ENCODE data around the gene FGGY. TPM values are rescaled to one million over a fixed set of nuclear protein-coding genes. Genes with fewer than 3 reads are reported as not detected.
"Not testable (repeated sequence)": the region's sequence is repeated elsewhere in the genome, so short reads cannot be mapped to it uniquely, and the experiment has no call there.

Gene FGGY
- total RNA-seq, 2 donors from 2014 or later = 16.0 to 21.8 TPM

GRCh38 chr1:59569198-59569597, 272.3 kb downstream of the FGGY start:
- no peak for TF ChIP-seq CTCF (IDR thresholded peaks at IDR 0.05)

DNA sequence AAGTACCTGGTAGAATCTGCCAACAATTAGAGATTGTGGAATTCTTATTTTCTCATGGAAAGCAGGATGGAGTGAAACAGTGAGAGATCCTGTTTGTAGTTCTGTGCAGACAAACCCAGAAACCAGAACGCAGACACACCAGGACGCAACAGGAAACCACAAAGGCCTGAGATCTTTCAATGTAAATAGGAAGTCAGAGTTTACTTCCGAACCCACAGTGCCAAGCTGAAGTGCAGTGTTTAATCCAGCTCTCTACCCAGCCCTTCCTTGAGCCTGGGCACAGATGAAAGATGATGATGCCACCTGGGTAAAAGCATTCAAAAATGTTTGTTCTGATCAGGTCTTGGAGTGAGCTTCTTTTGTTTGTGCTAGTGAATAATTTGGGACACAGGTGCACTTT, 273.6 kb downstream of the FGGY start:
- Histone ChIP-seq H3K36me3 (no peaks in the 10 kb centered on the region), H3K4me1 (no peaks in the 10 kb centered on the region), H3K4me3 (no peak overlapping the region), H3K9me3 (no peaks in the 10 kb centered on the region), H3K27me3 (no peaks in the 10 kb centered on the region), H3K27ac (no peak overlapping the region)
- no peak for DNase-seq (ENCODE audit: low spot score)
- TF ChIP-seq CTCF (IDR thresholded peaks at IDR 0.05) = no peak

More at GRCh38 chr1:59569198-59569597, 272.3 kb downstream of the FGGY start:
- Histone ChIP-seq H3K4me3 (no peak overlapping the region), H3K27me3 (no peaks in the 10 kb centered on the region), H3K27ac (no peak overlapping the region), H3K4me1 (no peaks in the 10 kb centered on the region), H3K9me3 (no peaks in the 10 kb centered on the region), H3K36me3 (no peaks in the 10 kb centered on the region)
- DNase-seq (ENCODE audit: low spot score) = no peak

- DNase-seq (ENCODE audit: low spot score) = no peak
- no peaks in the 10 kb centered on the region for H3K36me3 ChIP-seq
These were observed 277.2 kb downstream of the FGGY start for GRCh38 chr1:59574085-59574484.

GRCh38 chr1:59577774-59578173, 280.9 kb downstream of the FGGY start:
- Histone ChIP-seq H3K27ac (no peak overlapping the region), H3K4me3 (no peak overlapping the region), H3K36me3 (no peaks in the 10 kb centered on the region), H3K27me3 (no peaks in the 10 kb centered on the region), H3K9me3 (no peaks in the 10 kb centered on the region), H3K4me1 (no peaks in the 10 kb centered on the region)
- no peak for TF ChIP-seq CTCF (IDR thresholded peaks at IDR 0.05)
- DNase-seq (ENCODE audit: low spot score) = no peak

More at GRCh38 chr1:59574085-59574484, 277.2 kb downstream of the FGGY start:
- Histone ChIP-seq H3K9me3 (no peaks in the 10 kb centered on the region), H3K4me1 (no peaks in the 10 kb centered on the region), H3K27ac (no peak overlapping the region), H3K4me3 (no peak overlapping the region), H3K27me3 (no peaks in the 10 kb centered on the region)
- TF ChIP-seq CTCF (IDR thresholded peaks at IDR 0.05) = no peak

DNA sequence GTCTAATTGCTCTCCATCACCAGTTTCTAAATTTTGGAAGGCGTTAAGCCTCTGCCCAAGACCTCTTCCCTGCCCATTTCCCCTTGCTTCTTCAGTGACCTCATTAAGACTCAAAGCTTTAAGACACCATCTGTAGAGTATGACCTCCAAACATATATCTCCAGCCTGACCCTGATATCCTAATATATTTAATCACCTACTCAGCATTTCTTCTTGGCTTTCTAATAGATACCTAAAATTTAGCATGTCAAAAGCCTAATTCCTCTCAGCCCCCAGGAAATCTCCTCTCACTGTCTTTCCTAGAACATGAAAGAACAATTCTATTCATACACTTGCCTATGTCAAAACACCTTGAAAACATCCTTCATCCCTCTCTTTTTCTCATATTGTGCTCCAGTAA, 282.3 kb downstream of the FGGY start:
- DNase-seq (ENCODE audit: low spot score) = no peak
- no peak for TF ChIP-seq CTCF (IDR thresholded peaks at IDR 0.05)
- no peak overlapping the region for H3K4me3 ChIP-seq

DNA sequence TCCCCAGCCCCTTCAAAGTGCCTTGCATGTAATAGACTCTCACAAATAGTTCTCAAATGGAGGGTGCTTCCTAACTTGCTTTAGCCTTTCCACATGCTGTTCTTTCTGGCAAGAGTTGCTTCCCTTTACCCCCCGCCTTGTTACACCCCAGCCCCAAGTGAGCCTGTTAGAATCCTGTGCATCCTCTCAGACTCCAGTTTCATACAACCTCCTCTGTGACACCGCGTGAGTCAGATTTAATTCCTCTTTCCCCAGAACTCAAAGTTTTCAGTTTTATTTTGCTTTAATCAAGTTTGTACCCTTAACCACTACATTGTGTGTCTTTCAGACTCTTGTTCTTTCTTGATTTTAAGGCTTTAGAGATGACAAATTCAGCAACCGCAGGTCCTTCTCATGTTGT, 283.4 kb downstream of the FGGY start:
- Histone ChIP-seq H3K36me3 (no peaks in the 10 kb centered on the region), H3K4me3 (no peak overlapping the region), H3K4me1 (no peaks in the 10 kb centered on the region), H3K9me3 (no peaks in the 10 kb centered on the region), H3K27me3 (no peaks in the 10 kb centered on the region), H3K27ac (no peak overlapping the region)
- no peak for TF ChIP-seq CTCF (IDR thresholded peaks at IDR 0.05)
- no peak for DNase-seq (ENCODE audit: low spot score)

More for the DNA sequence above, 282.3 kb downstream of the FGGY start:
- Histone ChIP-seq H3K4me1 (no peaks in the 10 kb centered on the region), H3K27ac (no peak overlapping the region), H3K27me3 (no peaks in the 10 kb centered on the region), H3K36me3 (no peaks in the 10 kb centered on the region), H3K9me3 (no peaks in the 10 kb centered on the region)

DNA sequence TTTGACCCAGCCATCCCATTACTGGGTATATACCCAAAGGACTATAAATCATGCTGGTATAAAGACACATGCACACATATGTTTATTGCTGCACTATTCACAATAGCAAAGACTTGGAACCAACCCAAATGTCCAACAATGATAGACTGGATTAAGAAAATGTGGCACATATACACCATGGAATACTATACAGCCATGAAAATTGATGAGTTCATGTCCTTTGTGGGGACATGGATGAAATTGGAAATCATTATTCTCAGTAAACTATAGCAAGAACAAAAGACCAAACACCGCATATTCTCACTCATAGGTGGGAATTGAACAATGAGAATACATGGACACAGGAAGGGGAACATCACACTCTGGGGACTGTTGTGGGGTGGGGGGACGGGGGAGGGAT, 295.5 kb downstream of the FGGY start:
- H3K27ac ChIP-seq; H3K36me3 ChIP-seq; H3K4me1 ChIP-seq; DNase-seq (ENCODE audit: low spot score); H3K4me3 ChIP-seq; H3K9me3 ChIP-seq; H3K27me3 ChIP-seq: not testable (repeated sequence)
